Loucy (cell line): ENCODE measurements around the gene PCDHGA1.

Experiments
- H2AFZ ChIP-seq: fragments of 200-600 bp; sonication (generic); 2 replicates; pipeline ENCODE4 v1.6.0; 2016; ENCODE audit warnings: antibody characterized with exemption, mild to moderate bottlenecking, low read length, moderate library complexity
- H3F3A ChIP-seq: fragments of 200-600 bp; 2 replicates; pipeline ENCODE4 v1.6.0; 2016; ENCODE audit warnings: antibody characterized with exemption, low read depth, mild to moderate bottlenecking
- H3K27me3 ChIP-seq: fragments of 200-600 bp; sonication (generic); 2 replicates; pipeline ENCODE4 v1.6.1; 2014; ENCODE audit warnings: low read length, mild to moderate bottlenecking; ENCODE audit not compliant: insufficient read depth, poor library complexity, severe bottlenecking
- H3K36me3 ChIP-seq: fragments of 200-600 bp; sonication (generic); 2 replicates; pipeline ENCODE4 v1.6.1; 2016; ENCODE audit warnings: low read length; ENCODE audit not compliant: insufficient read depth
- H3K4me1 ChIP-seq: fragments of 200-600 bp; sonication (generic); 2 replicates; pipeline ENCODE4 v1.5.1; 2014; ENCODE audit warnings: low read length, mild to moderate bottlenecking; ENCODE audit not compliant: insufficient read depth, poor library complexity, severe bottlenecking
- H3K4me2 ChIP-seq: fragments of 200-600 bp; sonication (generic); 2 replicates; pipeline ENCODE4 v1.6.0; 2014; ENCODE audit warnings: antibody characterized with exemption, low read length, low read depth, mild to moderate bottlenecking; ENCODE audit not compliant: poor library complexity, severe bottlenecking
- H3K4me3 ChIP-seq: fragments of 200-600 bp; sonication (generic); 2 replicates; pipeline ENCODE4 v1.5.1; 2014; ENCODE audit warnings: low read length, mild to moderate bottlenecking, mixed read lengths; ENCODE audit not compliant: poor library complexity, severe bottlenecking
- H3K79me2 ChIP-seq: fragments of 200-600 bp; sonication (generic); 2 replicates; pipeline ENCODE4 v1.6.1; 2014; ENCODE audit warnings: low read length; ENCODE audit not compliant: insufficient read depth
- H3K9ac ChIP-seq: fragments of 200-600 bp; sonication (generic); 2 replicates; pipeline ENCODE4 v1.6.0; 2014; ENCODE audit warnings: mild to moderate bottlenecking, low read depth, low read length, moderate library complexity; ENCODE audit not compliant: poor library complexity, severe bottlenecking
- H3K9me2 ChIP-seq: fragments of 200-600 bp; sonication (generic); replicated peaks from 2 replicates; pipeline ENCODE4 v1.6.1; 2016; ENCODE audit warnings: low read depth, low read length, mixed read lengths
- H3K9me3 ChIP-seq: fragments of 200-600 bp; sonication (generic); 2 replicates; pipeline ENCODE4 v1.6.1; 2014; ENCODE audit warnings: mild to moderate bottlenecking, antibody characterized with exemption, low read length, low read depth; ENCODE audit not compliant: insufficient read depth
- H4K20me1 ChIP-seq: fragments of 200-600 bp; sonication (generic); 2 replicates; pipeline ENCODE4 v1.6.0; 2014; ENCODE audit warnings: antibody characterized with exemption, low read length, mild to moderate bottlenecking; ENCODE audit not compliant: insufficient read depth, poor library complexity, severe bottlenecking
- CTCF ChIP-seq: fragments of 200-600 bp; sonication (generic); conservative IDR thresholded peaks from 2 replicates; pipeline ENCODE4 v1.5.1; 2014; ENCODE audit warnings: mild to moderate bottlenecking, antibody characterized with exemption, low read length
- EZH2phosphoT487 ChIP-seq: fragments of 200-600 bp; IDR thresholded peaks from 2 replicates; pipeline ENCODE4 v1.6.1; 2018; ENCODE audit warnings: antibody characterized with exemption, mild to moderate bottlenecking, moderate library complexity, borderline replicate concordance

Gene PCDHGA1

GRCh38 chr5:141517312-141517711 is 187.0 kb downstream of the PCDHGA1 start:
- Histone ChIP-seq H3K36me3 (peaks cover 97% of the 10 kb centered on the region; the same call in 1 of the 2 replicates), H3K9ac (no peak overlapping the region)

GRCh38 chr5:141517880-141518617 is 187.7 kb downstream of the PCDHGA1 start:
- H3K4me3 ChIP-seq, result no peak overlapping the region
- H3K36me3 ChIP-seq, result peaks cover 99% of the 10 kb centered on the region; the same call in 1 of the 2 replicates
- H3K79me2 ChIP-seq, result no peaks in the 10 kb centered on the region
- no peaks in the 10 kb centered on the region for H3K9me3 ChIP-seq
- H3K27me3 ChIP-seq, result no peaks in the 10 kb centered on the region
- no peak for TF ChIP-seq EZH2phosphoT487
- TF ChIP-seq CTCF, result no peak
- no peak overlapping the region for H3K9ac ChIP-seq
- no peaks in the 10 kb centered on the region for H3K9me2 ChIP-seq
- no peaks in the 10 kb centered on the region for H3K4me1 ChIP-seq
- no peaks in the 10 kb centered on the region for H4K20me1 ChIP-seq
- no peak overlapping the region for H2AFZ ChIP-seq
- no peak overlapping the region for H3K4me2 ChIP-seq
- H3F3A ChIP-seq, result no peaks in the 10 kb centered on the region

More at GRCh38 chr5:141517312-141517711, 187.0 kb downstream of the PCDHGA1 start:
- Histone ChIP-seq H2AFZ (no peak overlapping the region), H3K27me3 (no peaks in the 10 kb centered on the region), H3K4me3 (no peak overlapping the region), H4K20me1 (no peaks in the 10 kb centered on the region), H3K4me1 (no peaks in the 10 kb centered on the region), H3F3A (no peaks in the 10 kb centered on the region), H3K9me3 (no peaks in the 10 kb centered on the region), H3K4me2 (no peak overlapping the region), H3K9me2 (no peaks in the 10 kb centered on the region), H3K79me2 (no peaks in the 10 kb centered on the region)
- TF ChIP-seq CTCF (no peak), EZH2phosphoT487 (no peak)

GRCh38 chr5:141518618-141519015 is 188.3 kb downstream of the PCDHGA1 start:
- Histone ChIP-seq H3F3A (no peaks in the 10 kb centered on the region), H3K9me2 (no peaks in the 10 kb centered on the region), H3K4me1 (no peaks in the 10 kb centered on the region), H3K36me3 (peaks cover 99% of the 10 kb centered on the region; the same call in 1 of the 2 replicates), H3K4me2 (no peak overlapping the region), H3K4me3 (no peak overlapping the region), H3K9ac (no peak overlapping the region), H3K27me3 (no peaks in the 10 kb centered on the region), H3K9me3 (no peaks in the 10 kb centered on the region), H4K20me1 (no peaks in the 10 kb centered on the region), H3K79me2 (no peaks in the 10 kb centered on the region), H2AFZ (no peak overlapping the region)
- TF ChIP-seq EZH2phosphoT487 (no peak), CTCF (no peak)
